22Rv1 (cell line): ENCODE data around the gene TACSTD2.

Experiments
- CTCF ChIP-seq: fragments of 450-650 bp; IDR thresholded peaks from 2 replicates; pipeline ENCODE4 v1.5.1; 2017; ENCODE audit warnings: mild to moderate bottlenecking
- ZFX ChIP-seq: fragments of 450-650 bp; IDR thresholded peaks from 2 replicates; pipeline ENCODE4 v1.6.1; 2017; ENCODE audit warnings: antibody characterized with exemption, borderline replicate concordance

- TF ChIP-seq CTCF = no peak
- TF ChIP-seq ZFX = no peak
These were observed 33.8 kb downstream of the TACSTD2 start for GRCh38 chr1:58543260-58543659.
